ENCODE data around the gene OPALIN.

Gene OPALIN

GRCh38 chr10:96324447-96324846 is 34.4 kb downstream of the OPALIN start:
- no peaks in the 10 kb centered on the region for H3K27me3 ChIP-seq (replicated peaks; ENCODE audit: control insufficient read depth, insufficient read depth, low read length)
- H3K4me3 ChIP-seq (replicated peaks; ENCODE audit: low read depth, low read length): no peak overlapping the region
- TF ChIP-seq, protein P1, sequence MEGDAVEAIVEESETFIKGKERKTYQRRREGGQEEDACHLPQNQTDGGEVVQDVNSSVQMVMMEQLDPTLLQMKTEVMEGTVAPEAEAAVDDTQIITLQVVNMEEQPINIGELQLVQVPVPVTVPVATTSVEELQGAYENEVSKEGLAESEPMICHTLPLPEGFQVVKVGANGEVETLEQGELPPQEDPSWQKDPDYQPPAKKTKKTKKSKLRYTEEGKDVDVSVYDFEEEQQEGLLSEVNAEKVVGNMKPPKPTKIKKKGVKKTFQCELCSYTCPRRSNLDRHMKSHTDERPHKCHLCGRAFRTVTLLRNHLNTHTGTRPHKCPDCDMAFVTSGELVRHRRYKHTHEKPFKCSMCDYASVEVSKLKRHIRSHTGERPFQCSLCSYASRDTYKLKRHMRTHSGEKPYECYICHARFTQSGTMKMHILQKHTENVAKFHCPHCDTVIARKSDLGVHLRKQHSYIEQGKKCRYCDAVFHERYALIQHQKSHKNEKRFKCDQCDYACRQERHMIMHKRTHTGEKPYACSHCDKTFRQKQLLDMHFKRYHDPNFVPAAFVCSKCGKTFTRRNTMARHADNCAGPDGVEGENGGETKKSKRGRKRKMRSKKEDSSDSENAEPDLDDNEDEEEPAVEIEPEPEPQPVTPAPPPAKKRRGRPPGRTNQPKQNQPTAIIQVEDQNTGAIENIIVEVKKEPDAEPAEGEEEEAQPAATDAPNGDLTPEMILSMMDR (IDR thresholded peaks at IDR 0.05; ENCODE audit: insufficient read depth, low read length, poor library complexity, severe bottlenecking): no peak
- DNase-seq (ENCODE audit: extremely low read depth, insufficient read length): no peak
- no peaks in the 10 kb centered on the region for H3K36me3 ChIP-seq (ENCODE audit: control insufficient read depth, insufficient read depth, low read length)

- no peaks in the 10 kb centered on the region for H3K27me3 ChIP-seq (replicated peaks; ENCODE audit: control insufficient read depth, insufficient read depth, low read length)
Observed at GRCh38 chr10:96322275-96322674, 36.5 kb downstream of the OPALIN start.

DNA sequence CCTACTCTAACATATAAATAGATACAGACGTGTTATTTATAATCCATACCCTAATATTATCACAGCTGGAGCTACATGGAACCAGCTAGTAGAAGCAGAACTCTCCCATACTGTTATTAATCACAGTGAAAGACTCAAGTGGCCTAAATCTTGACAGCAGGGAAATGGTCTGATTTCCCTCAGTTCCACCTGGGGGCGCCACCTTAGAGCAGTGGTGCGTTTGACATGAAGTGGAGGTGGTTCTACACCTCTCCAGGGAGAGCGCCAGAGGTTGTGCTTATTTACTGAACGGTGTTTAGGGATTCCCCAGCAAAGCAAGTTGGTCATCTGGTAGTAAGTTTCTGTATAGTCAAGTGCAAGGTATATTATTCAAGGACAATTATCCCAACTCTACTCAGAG is 37.0 kb downstream of the OPALIN start:
- no peak for DNase-seq (ENCODE audit: extremely low read depth, insufficient read length)
- TF ChIP-seq, protein P1 (IDR thresholded peaks at IDR 0.05; ENCODE audit: insufficient read depth, low read length, poor library complexity, severe bottlenecking): peak; percentile 41
- H3K4me3 ChIP-seq (replicated peaks; ENCODE audit: low read depth, low read length): no peak overlapping the region
- no peaks in the 10 kb centered on the region for H3K36me3 ChIP-seq (ENCODE audit: control insufficient read depth, insufficient read depth, low read length)
- no peaks in the 10 kb centered on the region for H3K27me3 ChIP-seq (replicated peaks; ENCODE audit: control insufficient read depth, insufficient read depth, low read length)

More at GRCh38 chr10:96322275-96322674, 36.5 kb downstream of the OPALIN start:
- no peak for DNase-seq (ENCODE audit: extremely low read depth, insufficient read length)
- no peak overlapping the region for H3K4me3 ChIP-seq (replicated peaks; ENCODE audit: low read depth, low read length)
- H3K36me3 ChIP-seq (ENCODE audit: control insufficient read depth, insufficient read depth, low read length): no peaks in the 10 kb centered on the region
- TF ChIP-seq, protein P1 (IDR thresholded peaks at IDR 0.05; ENCODE audit: insufficient read depth, low read length, poor library complexity, severe bottlenecking): no peak

- no peaks in the 10 kb centered on the region for H3K27me3 ChIP-seq (replicated peaks; ENCODE audit: control insufficient read depth, insufficient read depth, low read length)
- DNase-seq (ENCODE audit: extremely low read depth, insufficient read length): no peak
- TF ChIP-seq, protein P1 (IDR thresholded peaks at IDR 0.05; ENCODE audit: insufficient read depth, low read length, poor library complexity, severe bottlenecking): no peak
- H3K36me3 ChIP-seq (ENCODE audit: control insufficient read depth, insufficient read depth, low read length): no peaks in the 10 kb centered on the region
- no peak overlapping the region for H3K4me3 ChIP-seq (replicated peaks; ENCODE audit: low read depth, low read length)
Observed at GRCh38 chr10:96319754-96320474, 38.9 kb downstream of the OPALIN start.

DNA sequence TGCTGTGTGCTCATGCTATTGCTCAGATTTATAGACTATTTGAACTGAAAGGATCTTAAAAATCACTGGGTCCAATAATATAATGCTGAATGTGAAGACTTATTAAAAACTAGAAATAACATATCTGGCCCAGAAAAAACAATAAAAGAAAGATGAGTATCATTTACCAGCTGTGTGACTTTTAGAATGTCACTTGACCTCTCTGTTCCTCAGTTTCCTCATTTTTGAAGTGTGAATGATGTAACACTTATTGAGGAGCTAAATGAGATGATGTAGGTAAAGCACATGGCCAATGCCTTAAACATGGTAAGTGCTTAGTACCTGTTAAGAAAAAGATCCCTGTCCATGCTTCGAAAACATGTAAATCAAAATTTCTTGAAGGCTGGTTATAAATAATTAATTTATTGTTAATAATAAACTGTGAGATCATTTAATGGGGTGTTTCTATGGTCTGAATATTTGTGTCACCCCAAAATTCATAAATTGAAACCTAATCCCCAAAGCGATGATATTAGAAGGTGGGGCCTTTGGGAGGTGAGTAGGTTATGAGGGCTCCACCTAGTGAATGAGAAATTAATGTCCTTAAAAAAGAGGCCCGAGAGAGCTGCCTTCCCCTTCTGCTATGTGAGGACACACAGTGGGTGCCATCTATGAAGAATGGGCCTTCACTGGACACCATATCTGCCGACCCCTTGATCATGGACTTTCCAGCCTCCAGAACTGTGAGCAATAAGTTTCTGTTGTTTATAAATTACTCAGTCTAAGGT is 41.6 kb downstream of the OPALIN start:
- H3K36me3 ChIP-seq (ENCODE audit: control insufficient read depth, insufficient read depth, low read length): no peaks in the 10 kb centered on the region
- no peak for DNase-seq (ENCODE audit: extremely low read depth, insufficient read length)
- TF ChIP-seq, protein P1 (IDR thresholded peaks at IDR 0.05; ENCODE audit: insufficient read depth, low read length, poor library complexity, severe bottlenecking): peak; percentile 20

More for the DNA sequence above, 41.6 kb downstream of the OPALIN start:
- no peak overlapping the region for H3K4me3 ChIP-seq (replicated peaks; ENCODE audit: low read depth, low read length)
- H3K27me3 ChIP-seq (replicated peaks; ENCODE audit: control insufficient read depth, insufficient read depth, low read length): no peaks in the 10 kb centered on the region

Measured in GM06990 (cell line).